Calu3 (cell line): ENCODE results near the gene FAM228B. TPM values are rescaled to one million over a fixed set of nuclear protein-coding genes. Genes with fewer than 3 reads are reported as not detected.
"Not testable (repeated sequence)": the region's sequence is repeated elsewhere in the genome, so short reads cannot be mapped to it uniquely, and the experiment has no call there.

Experiments
- BruUV-seq: library from RNA; stranded (reverse); fragments of 400-500 nt; replicated peaks from 2 replicates; lab custom pipeline; 2021; lab: Mats Ljungman, UMichigan
- CTCF ChIA-PET: fragments of 300-600 bp; sonication (Branson Sonifier 250); formaldehyde crosslinking; loops from one replicate; lab custom pipeline; 2022; ENCODE audit warnings: antibody characterized with exemption; lab: Charles Lee
- DNase-seq: peaks from one replicate; pipeline ENCODE4 v3.0.0; 2022
- H3K27ac Mint-ChIP-seq: one replicate; pipeline ENCODE4 v1.8.0; 2022; ENCODE audit warnings: mixed read lengths; ENCODE audit not compliant: unreplicated experiment
- H3K27me3 Mint-ChIP-seq: one replicate; pipeline ENCODE4 v1.8.0; 2022; ENCODE audit warnings: mixed read lengths; ENCODE audit not compliant: unreplicated experiment
- H3K36me3 Mint-ChIP-seq: one replicate; pipeline ENCODE4 v1.8.0; 2022; ENCODE audit warnings: mild to moderate bottlenecking, moderate library complexity, mixed read lengths; ENCODE audit not compliant: insufficient read depth, unreplicated experiment
- H3K4me1 Mint-ChIP-seq: one replicate; pipeline ENCODE4 v1.8.0; 2022; ENCODE audit warnings: mild to moderate bottlenecking, low read depth, mixed read lengths; ENCODE audit not compliant: unreplicated experiment
- H3K4me3 Mint-ChIP-seq: one replicate; pipeline ENCODE4 v1.8.0; 2022; ENCODE audit warnings: mild to moderate bottlenecking, low read depth, moderate library complexity, mixed read lengths; ENCODE audit not compliant: unreplicated experiment
- H3K9me3 Mint-ChIP-seq: one replicate; pipeline ENCODE4 v1.8.0; 2022; ENCODE audit warnings: low read depth, mixed read lengths; ENCODE audit not compliant: unreplicated experiment
- CTCF ChIP-seq: fragments of 200-600 bp; IDR thresholded peaks from one replicate; pipeline ENCODE4 v1.8.0; 2022; ENCODE audit warnings: antibody characterized with exemption; ENCODE audit not compliant: unreplicated experiment
- intact Hi-C: fragments of 100-400 bp; cut with micrococcal nuclease; formaldehyde crosslinking; loops from one replicate; pipeline ENCODE4 v1.10.0; 2022; ENCODE audit not compliant: unreplicated experiment
- total RNA-seq: library from RNA; stranded (reverse); gene quantifications from 2 replicates; pipeline ENCODE4 v1.2.3, GENCODE V29; 2022

The FAM228B gene
- total RNA-seq, 1 experiment from 2014 or later = 8.3 TPM

GRCh38 chr2:24189551-24189950 lies 66.3 kb downstream of the FAM228B start:
- CTCF ChIA-PET = no interaction called here
- no peaks in the 10 kb centered on the region for H3K9me3 Mint-ChIP-seq
- no peaks in the 10 kb centered on the region for H3K4me1 Mint-ChIP-seq
- DNase-seq = no peak
- intact Hi-C loops = no loop called here
- TF ChIP-seq CTCF = no peak
- no peak overlapping the region for H3K27ac Mint-ChIP-seq
- BruUV-seq = no TSS peak
- no peaks in the 10 kb centered on the region for H3K36me3 Mint-ChIP-seq
- H3K27me3 Mint-ChIP-seq = peaks cover 19% of the 10 kb centered on the region
- H3K4me3 Mint-ChIP-seq = no peak overlapping the region

GRCh38 chr2:24190503-24190902 lies 67.2 kb downstream of the FAM228B start:
- no peak overlapping the region for H3K27ac Mint-ChIP-seq
- no peaks in the 10 kb centered on the region for H3K4me1 Mint-ChIP-seq
- no peak for DNase-seq
- H3K9me3 Mint-ChIP-seq = no peaks in the 10 kb centered on the region
- CTCF ChIA-PET = no interaction called here
- no peaks in the 10 kb centered on the region for H3K36me3 Mint-ChIP-seq
- H3K27me3 Mint-ChIP-seq = peaks cover 19% of the 10 kb centered on the region
- intact Hi-C loops = no loop called here
- TF ChIP-seq CTCF = no peak
- H3K4me3 Mint-ChIP-seq = no peak overlapping the region
- no TSS peak for BruUV-seq

GRCh38 chr2:24191156-24191555 lies 67.9 kb downstream of the FAM228B start:
- Mint-ChIP-seq H3K27ac (no peak overlapping the region), H3K4me3 (no peak overlapping the region), H3K4me1 (no peaks in the 10 kb centered on the region), H3K27me3 (peaks cover 19% of the 10 kb centered on the region), H3K9me3 (no peaks in the 10 kb centered on the region), H3K36me3 (no peaks in the 10 kb centered on the region)
- BruUV-seq = no TSS peak
- intact Hi-C loops = no loop called here
- TF ChIP-seq CTCF = no peak
- CTCF ChIA-PET = no interaction called here
- DNase-seq = no peak

GRCh38 chr2:24191848-24192247 lies 68.6 kb downstream of the FAM228B start:
- no peak overlapping the region for H3K4me3 Mint-ChIP-seq
- H3K27ac Mint-ChIP-seq = no peak overlapping the region
- CTCF ChIA-PET = no interaction called here
- no peak for DNase-seq
- H3K27me3 Mint-ChIP-seq = peaks cover 19% of the 10 kb centered on the region
- TF ChIP-seq CTCF = no peak
- no peaks in the 10 kb centered on the region for H3K36me3 Mint-ChIP-seq
- intact Hi-C loops = no loop called here
- no peaks in the 10 kb centered on the region for H3K4me1 Mint-ChIP-seq
- BruUV-seq = no TSS peak
- H3K9me3 Mint-ChIP-seq = peaks cover 3% of the 10 kb centered on the region

- H3K27ac Mint-ChIP-seq, DNase-seq, H3K4me1 Mint-ChIP-seq, H3K9me3 Mint-ChIP-seq, H3K36me3 Mint-ChIP-seq, BruUV-seq, H3K27me3 Mint-ChIP-seq, H3K4me3 Mint-ChIP-seq, CTCF ChIA-PET, intact Hi-C loops: not testable (repeated sequence)
Measured at GRCh38 chr2:24197213-24197612, 73.9 kb downstream of the FAM228B start.
